HepG2 (cell line): ENCODE results near the gene AKR7A3. TPM values are rescaled to one million over a fixed set of nuclear protein-coding genes. Genes with fewer than 3 reads are reported as not detected.
A peak's percentile ranks its signal among the peaks of the same experiment; 100 is the strongest.

Experiments
- ATAC-seq: fragments of 200-7000 bp; cut with Tn5 transposase; 3 replicates; pipeline ENCODE4 v1.9.1; 2020; ENCODE audit warnings: mild to moderate bottlenecking, moderate library complexity
- BruUV-seq: library from RNA; stranded (reverse); fragments of 400-500 nt; replicated peaks from 2 replicates; lab custom pipeline; 2021; lab: Mats Ljungman, UMichigan
- CTCF ChIA-PET: fragments of 300-600 bp; formaldehyde crosslinking; extraction: SDS; loops from one replicate; lab custom pipeline; 2021; ENCODE audit warnings: low total read pairs, inconsistent platforms, low intra/inter-chr PET ratio; lab: Yijun Ruan, JAX
- POLR2A ChIA-PET: fragments of 350-600 bp; sonication (Branson Sonifier 250); formaldehyde crosslinking; loops from one replicate; lab custom pipeline; 2020; ENCODE audit warnings: antibody characterized with exemption, inconsistent platforms; lab: Yijun Ruan, JAX
- DNase-seq: peaks from one replicate; pipeline ENCODE4 v3.0.0-alpha.2; 2015; ENCODE audit warnings: low spot score
- FAIRE-seq: peaks from 3 replicates; lab custom pipeline; 2011; peaks lifted over from hg19 to GRCh38; lab: Jason Lieb, UNC
- H2AFZ ChIP-seq: one replicate; pipeline ENCODE4 v1.6.1; 2011; ENCODE audit warnings: low read length, inconsistent platforms
- H3K27ac ChIP-seq: fragments of 300-600 bp; 3 replicates; pipeline ENCODE4 v1.8.0; 2011; ENCODE audit warnings: mixed run types, mild to moderate bottlenecking, mixed read lengths, low read length, inconsistent platforms; ENCODE audit not compliant: insufficient read depth; ENCODE audit errors: extremely low read length
- H3K27me3 ChIP-seq, 2 experiments: fragments of 200-600 bp in 1 of 2; 2 replicates in 1 of 2; 3 replicates in 1 of 2; pipeline versions ENCODE4 v1.6.0 to v1.8.0; 2011; ENCODE audit warnings: low read length in 2 of 2, mild to moderate bottlenecking in 2 of 2, moderate library complexity in 2 of 2, inconsistent platforms in 1 of 2; ENCODE audit not compliant: insufficient read depth in 2 of 2, control insufficient read depth in 1 of 2
- H3K36me3 ChIP-seq, 2 experiments: fragments of 200-600 bp in 1 of 2; replicated peaks in 1 of 2; 2 replicates in 1 of 2; 3 replicates in 1 of 2; pipeline versions ENCODE4 v1.5.1 to v1.8.0; 2011; ENCODE audit warnings: low read length in 2 of 2, inconsistent platforms in 1 of 2; ENCODE audit not compliant: insufficient read depth in 2 of 2, control insufficient read depth in 1 of 2
- H3K4me1 ChIP-seq: 2 replicates; pipeline ENCODE4 v1.5.1; 2012; ENCODE audit warnings: low read length, inconsistent platforms; ENCODE audit not compliant: insufficient read depth
- H3K4me2 ChIP-seq: 2 replicates; pipeline ENCODE4 v1.6.0; 2011; ENCODE audit warnings: low read depth, low read length, inconsistent platforms
- H3K4me3 ChIP-seq, 3 experiments: fragments of 200-600 bp in 1 of 3; sonication (generic), shearing (Covaris generic) in 1 of 3; replicated peaks in 1 of 3; 2 replicates each; pipeline ENCODE4 v1.5.1; 2011 to 2016; ENCODE audit warnings: low read length in 3 of 3, inconsistent platforms in 2 of 3, low read depth in 2 of 3, mild to moderate bottlenecking in 2 of 3, control low read depth in 1 of 3, mixed read lengths in 1 of 3; ENCODE audit not compliant: insufficient read depth in 1 of 3
- H3K79me2 ChIP-seq: one replicate; pipeline ENCODE4 v1.6.1; 2011; ENCODE audit warnings: low read length, inconsistent platforms; ENCODE audit not compliant: insufficient read depth
- H3K9ac ChIP-seq: 2 replicates; pipeline ENCODE4 v1.6.0; 2011; ENCODE audit warnings: mild to moderate bottlenecking, low read depth, low read length, inconsistent platforms; ENCODE audit not compliant: insufficient read depth
- H3K9me3 ChIP-seq: 2 replicates; pipeline ENCODE4 v1.5.1; 2012; ENCODE audit warnings: mild to moderate bottlenecking, low read length
- H4K20me1 ChIP-seq: 2 replicates; pipeline ENCODE4 v1.6.0; 2011; ENCODE audit warnings: inconsistent platforms, mild to moderate bottlenecking, low read length, moderate library complexity; ENCODE audit not compliant: insufficient read depth
- AHR ChIP-seq: IDR thresholded peaks from 2 replicates; pipeline ENCODE4 v1.6.1; 2018; ENCODE audit warnings: missing genetic modification reagents, missing compliant biosample characterization
- ARNTL ChIP-seq: sonication (generic); formaldehyde crosslinking; IDR thresholded peaks from 2 replicates; pipeline ENCODE4 v1.4.0; 2020; ENCODE audit warnings: mild to moderate bottlenecking, missing genetic modification reagents
- CAMTA2 ChIP-seq: sonication (generic); formaldehyde crosslinking; IDR thresholded peaks from 2 replicates; pipeline ENCODE4 v1.4.0; 2020; ENCODE audit warnings: mild to moderate bottlenecking, missing genetic modification reagents, borderline replicate concordance
- IRF2 ChIP-seq: IDR thresholded peaks from 2 replicates; pipeline ENCODE4 v1.6.1; 2018; ENCODE audit warnings: missing genetic modification reagents, missing compliant biosample characterization
- MXD4 ChIP-seq: IDR thresholded peaks from 2 replicates; pipeline ENCODE4 v1.6.1; 2016; ENCODE audit warnings: mild to moderate bottlenecking, missing biosample characterization, missing genetic modification reagents
- NRL ChIP-seq: sonication (generic); formaldehyde crosslinking; IDR thresholded peaks from 2 replicates; pipeline ENCODE4 v1.5.0; 2020; ENCODE audit warnings: missing genetic modification reagents, mild to moderate bottlenecking, moderate library complexity, borderline replicate concordance
- RFX1 ChIP-seq: fragments of 450-650 bp; IDR thresholded peaks from 2 replicates; pipeline ENCODE4 v1.6.1; 2017
- RFXANK ChIP-seq: IDR thresholded peaks from 2 replicates; pipeline ENCODE4 v1.6.1; 2016
- ZNF251 ChIP-seq: sonication (generic); formaldehyde crosslinking; IDR thresholded peaks from 2 replicates; pipeline ENCODE4 v1.9.0; 2021; ENCODE audit warnings: mild to moderate bottlenecking, missing genetic modification reagents
- ZNF530 ChIP-seq: sonication (generic); formaldehyde crosslinking; IDR thresholded peaks from 2 replicates; pipeline ENCODE4 v1.5.0; 2020; ENCODE audit warnings: low read depth, mild to moderate bottlenecking, missing genetic modification reagents
- WGBS: methylation state at CpG from one replicate; pipeline ENCODE4 v1.1.6; 2017; ENCODE audit warnings: low lambda C conversion rate; 5-methylcytosine and 5-hydroxymethylcytosine counted together
- in situ Hi-C: cut with HindIII; loops from 2 replicates; pipeline ENCODE4 v1.10.0; 2017; ENCODE audit warnings: low pct_unique_long_range_greater_than_20kb; ENCODE audit not compliant: extremely low pct_ligation_motif_present
- intact Hi-C: fragments of 100-400 bp; cut with micrococcal nuclease; formaldehyde crosslinking; loops from one replicate; pipeline ENCODE4 v1.10.0; 2022; ENCODE audit not compliant: unreplicated experiment
- polyA plus RNA-seq, 8 experiments: library from polyadenylated mRNA; depleted of rRNA in 3 of 8; stranded (reverse) in 7 of 8; unstranded in 1 of 8; fragments of >200 nt; fragmentation: Illumina TruSeq in 4 of 8; extraction: Trizol in 4 of 8; gene quantifications; 2 replicates each; pipeline versions ENCODE4 v1.2.1 to v1.2.3, GENCODE V29; 2011 to 2016; ENCODE audit warnings: low read depth in 4 of 8, missing spikeins in 1 of 8, mixed read lengths in 1 of 8; ENCODE audit not compliant: insufficient read depth in 1 of 8
- total RNA-seq, 5 experiments: library from RNA; depleted of rRNA; stranded (reverse); fragments of >200 nt; fragmentation: Illumina TruSeq; extraction: Trizol; gene quantifications; 2 replicates each; pipeline ENCODE4 v1.2.3, GENCODE V29; 2016; ENCODE audit warnings: low read depth in 1 of 5
- TF ChIP-seq, protein P1 (sequence below): sonication (generic); formaldehyde crosslinking; conservative IDR thresholded peaks from 2 replicates; pipeline ENCODE4 v1.4.0; 2020; ENCODE audit warnings: missing genetic modification reagents

AKR7A3 gene
- total and polyA plus RNA-seq, 2 of the 13 experiments (the other 11 are each of a cell fraction or from before 2014, with no cell fraction given): 0.58 to 1.00 TPM

DNA sequence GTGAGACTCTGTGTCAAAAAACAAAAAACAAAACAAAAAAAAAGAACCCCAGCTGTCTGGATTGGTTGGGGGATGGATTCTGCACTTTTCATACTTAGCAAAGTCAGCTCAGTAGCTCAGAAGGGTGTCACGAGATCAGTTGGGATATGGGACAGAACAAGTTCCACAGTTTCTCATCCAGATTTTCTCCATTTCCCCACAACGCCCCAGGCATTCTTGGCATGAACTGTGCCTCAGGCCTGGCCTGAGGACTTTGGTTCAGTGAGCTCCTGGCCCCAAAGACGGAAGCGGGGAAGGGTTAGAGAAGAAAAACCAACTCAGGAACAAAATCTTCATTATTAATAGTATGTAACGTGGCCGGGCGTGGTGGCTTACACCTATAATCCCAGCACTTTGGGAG is 21.5 kb upstream of the AKR7A3 start:
- Histone ChIP-seq H3K9ac (no peak overlapping the region), H3K4me3 (no peak overlapping the region), H2AFZ (no peak overlapping the region), H3K27me3 (no peaks in the 10 kb centered on the region; a peak in 1 of 5 replicates), H3K27ac (no peak overlapping the region), H3K79me2 (peaks cover 27% of the 10 kb centered on the region), H3K36me3 (peaks cover 10 to 40% of the 10 kb centered on the region in 2 experiments; a peak in 4 of 5 replicates), H3K4me1 (peaks cover 55% of the 10 kb centered on the region), H3K4me2 (no peak overlapping the region), H4K20me1 (no peaks in the 10 kb centered on the region; the same call in 1 of the 2 replicates), H3K9me3 (no peaks in the 10 kb centered on the region)
- ATAC-seq: no peak
- no peak for FAIRE-seq
- TF ChIP-seq CAMTA2 (CRISPR knock-in tag) (no peak), ZNF530 (CRISPR knock-in tag) (no peak), ZNF251 (CRISPR knock-in tag) (no peak), AHR (CRISPR knock-in tag) (no peak), NRL (no peak), RFXANK (CRISPR knock-in tag) (no peak), MXD4 (CRISPR knock-in tag) (no peak), IRF2 (CRISPR knock-in tag) (no peak)
- in situ Hi-C loops: no loop called here
- ChIA-PET POLR2A (interaction anchor here (4.7 kb wide), 1 partner anchor 59 kb away, joined by 21 read pairs; the partner anchor contains the start of genes EMC1 and MRTO4), CTCF (no interaction called here)
- DNase-seq: no peak
- BruUV-seq: no TSS peak
- intact Hi-C loops: loop anchor here (2.0 kb wide), 1 partner anchor 57 kb away; no protein-coding TSS in a partner anchor
- WGBS: 93% methylated on average over 7 of the region's 7 CpGs

DNA sequence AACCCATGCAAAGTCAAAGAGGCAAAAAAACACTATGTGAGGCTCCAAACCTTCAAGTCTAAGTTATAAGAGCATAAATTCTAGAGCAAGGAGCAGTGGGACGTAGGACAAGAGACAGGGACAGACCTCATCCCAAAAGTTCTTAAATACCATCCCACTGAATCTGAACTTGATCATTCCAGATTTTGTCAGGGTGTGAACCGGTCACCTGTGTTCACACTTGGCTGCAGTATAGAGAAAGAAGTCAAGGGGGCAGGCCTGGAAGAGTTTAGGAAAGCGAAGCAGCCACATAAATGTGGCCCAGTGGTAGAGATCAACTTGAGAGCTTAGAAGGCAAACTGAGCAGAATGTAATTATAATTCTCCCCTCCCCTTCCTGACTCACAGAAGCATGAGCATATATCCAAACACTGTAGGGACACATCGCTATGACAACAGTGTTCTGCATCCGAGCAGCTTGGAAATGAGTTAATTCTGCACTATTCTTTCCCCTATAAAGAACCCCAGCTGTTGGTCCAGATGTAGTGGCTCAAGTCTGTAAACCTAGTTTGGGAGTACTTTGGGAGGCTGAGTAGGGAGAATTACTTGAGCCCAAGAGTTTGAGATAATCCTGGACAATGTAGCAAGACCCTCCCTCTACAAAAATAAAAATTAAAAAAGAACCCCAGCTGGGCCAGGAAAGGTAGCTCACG is 20.7 kb upstream of the AKR7A3 start:
- H4K20me1 ChIP-seq: no peaks in the 10 kb centered on the region; the same call in 1 of the 2 replicates
- no peak overlapping the region for H3K9ac ChIP-seq
- H3K79me2 ChIP-seq: peaks cover 27% of the 10 kb centered on the region
- H2AFZ ChIP-seq: no peak overlapping the region
- in situ Hi-C loops (no loop called here), intact Hi-C loops (no loop called here)
- no peaks in the 10 kb centered on the region; a peak in 1 of 5 replicates for H3K27me3 ChIP-seq
- no peaks in the 10 kb centered on the region for H3K9me3 ChIP-seq
- H3K36me3 ChIP-seq: peaks cover 10 to 48% of the 10 kb centered on the region in 2 experiments; a peak in 4 of 5 replicates
- DNase-seq: no peak
- H3K27ac ChIP-seq: no peak overlapping the region
- H3K4me3 ChIP-seq: no peak overlapping the region
- ChIA-PET CTCF (no interaction called here), POLR2A (no interaction called here)
- H3K4me2 ChIP-seq: no peak overlapping the region
- 97% methylated on average over 6 of the region's 6 CpGs for WGBS
- BruUV-seq: no TSS peak
- peak; percentile 46 for TF ChIP-seq RFX1
- TF ChIP-seq, protein P1, sequence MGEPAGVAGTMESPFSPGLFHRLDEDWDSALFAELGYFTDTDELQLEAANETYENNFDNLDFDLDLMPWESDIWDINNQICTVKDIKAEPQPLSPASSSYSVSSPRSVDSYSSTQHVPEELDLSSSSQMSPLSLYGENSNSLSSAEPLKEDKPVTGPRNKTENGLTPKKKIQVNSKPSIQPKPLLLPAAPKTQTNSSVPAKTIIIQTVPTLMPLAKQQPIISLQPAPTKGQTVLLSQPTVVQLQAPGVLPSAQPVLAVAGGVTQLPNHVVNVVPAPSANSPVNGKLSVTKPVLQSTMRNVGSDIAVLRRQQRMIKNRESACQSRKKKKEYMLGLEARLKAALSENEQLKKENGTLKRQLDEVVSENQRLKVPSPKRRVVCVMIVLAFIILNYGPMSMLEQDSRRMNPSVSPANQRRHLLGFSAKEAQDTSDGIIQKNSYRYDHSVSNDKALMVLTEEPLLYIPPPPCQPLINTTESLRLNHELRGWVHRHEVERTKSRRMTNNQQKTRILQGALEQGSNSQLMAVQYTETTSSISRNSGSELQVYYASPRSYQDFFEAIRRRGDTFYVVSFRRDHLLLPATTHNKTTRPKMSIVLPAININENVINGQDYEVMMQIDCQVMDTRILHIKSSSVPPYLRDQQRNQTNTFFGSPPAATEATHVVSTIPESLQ (CRISPR knock-in tag): no peak
- no peak for TF ChIP-seq ARNTL (CRISPR knock-in tag)
- H3K4me1 ChIP-seq: peaks cover 47% of the 10 kb centered on the region
- FAIRE-seq: no peak
- no peak for ATAC-seq
